MM.1S (cell line): Measurements from ENCODE around the gene DAAM1.

Experiments used
- CTCF ChIP-seq: fragments of 300-600 bp; sonication (generic); IDR thresholded peaks from 2 replicates; pipeline ENCODE4 v1.5.1; 2016; ENCODE audit warnings: antibody characterized with exemption, low read length, mixed read lengths
- EZH2 ChIP-seq: fragments of 300-600 bp; sonication (generic); optimal IDR thresholded peaks from 2 replicates; pipeline ENCODE3; 2017; ENCODE audit warnings: low read depth, mild to moderate bottlenecking, antibody characterized with exemption, low read length, mixed read lengths

GRCh38 chr14:59302313-59302712 lies 113.8 kb downstream of the DAAM1 start:
- TF ChIP-seq CTCF (no peak), EZH2 (no peak)
